Stomach (tissue), 4 donors: ENCODE data around the gene UBE2Q2.

Experiments
- CTCF ChIP-seq, 7 experiments: fragments of 450-650 bp in 4 of 7; fragments of 200-600 bp in 3 of 7; sonication (generic) in 3 of 7; IDR thresholded peaks; one replicate each; pipeline ENCODE4 v1.5.1; 2016 to 2019; ENCODE audit warnings: antibody characterized with exemption in 7 of 7, control low read depth in 2 of 7, mild to moderate bottlenecking in 1 of 7
- POLR2A ChIP-seq, 4 donors: fragments of 450-650 bp; IDR thresholded peaks; one replicate each; pipeline ENCODE4 v1.6.1; 2016; ENCODE audit warnings: antibody characterized with exemption in 4 of 4, control low read depth in 2 of 4, mild to moderate bottlenecking in 1 of 4, moderate library complexity in 1 of 4

GRCh38 chr15:75823860-75824613 lies 19.2 kb upstream of the UBE2Q2 start:
- TF ChIP-seq POLR2A (IDR thresholded peaks at IDR 0.05) (no peak), CTCF (IDR thresholded peaks at IDR 0.05) (no peak)
